ENCODE results near the gene ARL6IP6.

ARL6IP6 gene

GRCh38 chr2:152796941-152797340, 78.5 kb downstream of the ARL6IP6 start:
- no peaks in the 10 kb centered on the region for H3K27me3 Mint-ChIP-seq (ENCODE audit: low read depth)
- no peak for TF ChIP-seq CTCF (IDR thresholded peaks at IDR 0.05; ENCODE audit: unreplicated experiment in 3 of 3)
- H3K27ac Mint-ChIP-seq: no peak overlapping the region
- H3K36me3 Mint-ChIP-seq (ENCODE audit: low read depth): no peaks in the 10 kb centered on the region
- peaks cover 15% of the 10 kb centered on the region for H3K4me1 Mint-ChIP-seq
- no peak overlapping the region for H3K4me3 Mint-ChIP-seq
- peaks cover 14% of the 10 kb centered on the region for H3K9me3 Mint-ChIP-seq

GRCh38 chr2:152804687-152805408, 86.4 kb downstream of the ARL6IP6 start:
- Mint-ChIP-seq H3K9me3 (peaks cover 8% of the 10 kb centered on the region), H3K27me3 (ENCODE audit: low read depth) (no peaks in the 10 kb centered on the region), H3K36me3 (ENCODE audit: low read depth) (no peaks in the 10 kb centered on the region), H3K4me1 (no peaks in the 10 kb centered on the region), H3K27ac (no peak overlapping the region), H3K4me3 (no peak overlapping the region)
- TF ChIP-seq CTCF (IDR thresholded peaks at IDR 0.05; ENCODE audit: unreplicated experiment in 3 of 3): no peak

GRCh38 chr2:152811916-152812315, 93.5 kb downstream of the ARL6IP6 start:
- TF ChIP-seq CTCF (IDR thresholded peaks at IDR 0.05; ENCODE audit: unreplicated experiment in 3 of 3): no peak

More at GRCh38 chr2:152811916-152812315, 93.5 kb downstream of the ARL6IP6 start:
- Mint-ChIP-seq H3K36me3 (ENCODE audit: low read depth) (no peaks in the 10 kb centered on the region), H3K27me3 (ENCODE audit: low read depth) (no peaks in the 10 kb centered on the region), H3K4me3 (no peak overlapping the region), H3K27ac (no peak overlapping the region), H3K4me1 (no peaks in the 10 kb centered on the region), H3K9me3 (peaks cover 17% of the 10 kb centered on the region)
